Measurements from ENCODE around the gene TCF25. TPM values are rescaled to one million over a fixed set of nuclear protein-coding genes. Genes with fewer than 3 reads are reported as not detected.

Gene TCF25
- total RNA-seq, 4 donors from 2014 or later = 79.7 to 124 (median 101) TPM

DNA sequence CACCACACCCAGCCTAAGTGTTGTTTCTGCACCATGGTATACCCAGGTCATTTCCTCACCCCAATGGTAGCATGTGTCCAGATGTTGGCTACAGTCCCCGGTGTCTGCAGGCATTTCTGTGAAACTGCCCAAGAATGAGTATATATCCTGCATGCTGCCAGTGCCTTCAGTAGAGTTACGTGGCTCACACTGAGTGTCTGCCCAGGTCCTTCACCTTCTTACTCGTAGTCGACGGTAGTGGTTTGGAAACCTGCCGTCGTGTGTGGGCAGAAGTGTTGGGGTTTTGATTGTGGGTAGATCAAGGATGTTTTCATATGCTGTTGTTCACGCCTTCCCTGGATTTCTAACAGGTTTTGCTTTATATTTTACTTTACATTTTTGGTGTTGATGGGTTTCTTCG, 16.8 kb downstream of the TCF25 start:
- 83 to 84% methylated on average over 9 of the region's 9 CpGs for WGBS, 2 donors
- Histone ChIP-seq H3K27ac (no peak overlapping the region), H3K36me3 (peaks cover 62 to 100% (median 80%) of the 10 kb centered on the region in 3 donors), H3K4me1 (no peaks in the 10 kb centered on the region), H3K9me3 (no peaks in the 10 kb centered on the region), H3K4me3 (no peak overlapping the region), H3K27me3 (no peaks in the 10 kb centered on the region)
- intact Hi-C loops (cut with DNase I) = no loop called here
- TF ChIP-seq POLR2A (IDR thresholded peaks at IDR 0.05) (no peak), CTCF (IDR thresholded peaks at IDR 0.05) (no peak)
- no peak for DNase-seq

GRCh38 chr16:89890886-89891657, 17.7 kb downstream of the TCF25 start:
- intact Hi-C loops (cut with DNase I) = no loop called here
- Histone ChIP-seq H3K36me3 (peaks cover 64 to 100% (median 80%) of the 10 kb centered on the region in 3 donors), H3K27ac (no peak overlapping the region), H3K4me1 (no peaks in the 10 kb centered on the region), H3K27me3 (no peaks in the 10 kb centered on the region), H3K9me3 (no peaks in the 10 kb centered on the region), H3K4me3 (no peak overlapping the region)
- no peak for DNase-seq
- 79 to 86% methylated on average over 7 of the region's 16 CpGs for WGBS, 2 donors
- TF ChIP-seq CTCF (IDR thresholded peaks at IDR 0.05) (no peak), POLR2A (IDR thresholded peaks at IDR 0.05) (no peak)

GRCh38 chr16:89892055-89892630, 18.8 kb downstream of the TCF25 start:
- intact Hi-C loops (cut with DNase I) = no loop called here
- 93% methylated on average over 6 of the region's 18 CpGs; no CpG with 5 or more reads in 1 of the 2 donors for WGBS, 2 donors
- Histone ChIP-seq H3K36me3 (peaks cover 60 to 100% (median 79%) of the 10 kb centered on the region in 3 donors), H3K27ac (no peak overlapping the region), H3K4me3 (no peak overlapping the region), H3K27me3 (no peaks in the 10 kb centered on the region), H3K9me3 (no peaks in the 10 kb centered on the region), H3K4me1 (no peaks in the 10 kb centered on the region)
- no peak for DNase-seq
- TF ChIP-seq POLR2A (IDR thresholded peaks at IDR 0.05) (no peak), CTCF (IDR thresholded peaks at IDR 0.05) (no peak)

DNA sequence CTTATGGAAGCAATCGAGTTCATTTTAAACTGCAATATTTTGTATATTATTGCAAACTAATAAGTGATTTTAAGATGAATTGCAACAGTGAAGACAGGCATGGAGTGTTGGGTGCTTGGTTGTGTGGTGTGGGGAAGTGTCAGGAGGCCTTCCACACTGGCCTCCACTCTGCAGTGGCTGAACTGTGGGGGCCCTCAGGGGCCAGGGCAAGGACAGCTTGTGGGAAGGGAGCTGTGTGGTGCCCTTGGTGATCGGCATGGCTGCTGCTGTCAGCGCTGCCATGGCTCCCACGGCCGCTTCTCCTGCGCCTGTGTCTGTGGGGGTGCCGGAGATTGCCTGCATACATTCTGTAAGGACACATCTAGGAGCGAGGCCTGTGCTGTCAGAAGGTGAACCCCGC, 19.2 kb downstream of the TCF25 start:
- 93% methylated on average over 3 of the region's 9 CpGs; no CpG with 5 or more reads in 1 of the 2 donors for WGBS, 2 donors

More for the DNA sequence above, 19.2 kb downstream of the TCF25 start:
- intact Hi-C loops (cut with DNase I) = no loop called here
- Histone ChIP-seq H3K27me3 (no peaks in the 10 kb centered on the region), H3K4me1 (no peaks in the 10 kb centered on the region), H3K27ac (no peak overlapping the region), H3K9me3 (no peaks in the 10 kb centered on the region), H3K4me3 (no peak overlapping the region), H3K36me3 (peaks cover 55 to 100% (median 77%) of the 10 kb centered on the region in 3 donors)
- TF ChIP-seq CTCF (IDR thresholded peaks at IDR 0.05) (no peak), POLR2A (IDR thresholded peaks at IDR 0.05) (no peak)
- DNase-seq = no peak

Data from esophagus squamous epithelium (tissue), 5 donors.